ENCODE data around the gene NTF4. TPM values are rescaled to one million over a fixed set of nuclear protein-coding genes. Genes with fewer than 3 reads are reported as not detected.

Gene NTF4
- total and polyA plus RNA-seq, 8 donors: 0.09 TPM; not detected in 7

- FAIRE-seq: no peak
- Histone ChIP-seq H3K9me3 (no peaks in the 10 kb centered on the region), H3K27me3 (no peaks in the 10 kb centered on the region), H3K4me1 (peaks cover 0 to 9% (median 3%) of the 10 kb centered on the region in 3 donors), H3K27ac (no peak overlapping the region), H3K36me3 (no peaks in the 10 kb centered on the region), H3K4me3 (peak overlapping the region; percentile 8 to 56 (median 30))
- TF ChIP-seq CTCF (IDR thresholded peaks at IDR 0.05): peak in 3 of 4 donors; percentile 33 to 43 (median 37)
- intact Hi-C loops (cut with DNase I): no loop called here
- peak in 5 of 6 donors; percentile 34 to 86 (median 60) for DNase-seq
- 1 to 5% methylated on average over 51 to 62 of the region's 62 CpGs for WGBS, 2 donors
- peak; percentile 32 to 60 (median 43) for ATAC-seq
Observed at GRCh38 chr19:49017666-49018351, 46.8 kb downstream of the NTF4 start.

GRCh38 chr19:49017041-49017665 lies 47.5 kb downstream of the NTF4 start, which contains the start of gene LHB:
TSS of gene LHB (minus strand) at chr19:49017091. CDS start at chr19:49017081, 10 bp downstream.
- 69 to 71% methylated on average over 17 of the region's 17 CpGs for whole genome bisulfite sequencing, 2 donors
- TF ChIP-seq CTCF (IDR thresholded peaks at IDR 0.05): no peak

DNA sequence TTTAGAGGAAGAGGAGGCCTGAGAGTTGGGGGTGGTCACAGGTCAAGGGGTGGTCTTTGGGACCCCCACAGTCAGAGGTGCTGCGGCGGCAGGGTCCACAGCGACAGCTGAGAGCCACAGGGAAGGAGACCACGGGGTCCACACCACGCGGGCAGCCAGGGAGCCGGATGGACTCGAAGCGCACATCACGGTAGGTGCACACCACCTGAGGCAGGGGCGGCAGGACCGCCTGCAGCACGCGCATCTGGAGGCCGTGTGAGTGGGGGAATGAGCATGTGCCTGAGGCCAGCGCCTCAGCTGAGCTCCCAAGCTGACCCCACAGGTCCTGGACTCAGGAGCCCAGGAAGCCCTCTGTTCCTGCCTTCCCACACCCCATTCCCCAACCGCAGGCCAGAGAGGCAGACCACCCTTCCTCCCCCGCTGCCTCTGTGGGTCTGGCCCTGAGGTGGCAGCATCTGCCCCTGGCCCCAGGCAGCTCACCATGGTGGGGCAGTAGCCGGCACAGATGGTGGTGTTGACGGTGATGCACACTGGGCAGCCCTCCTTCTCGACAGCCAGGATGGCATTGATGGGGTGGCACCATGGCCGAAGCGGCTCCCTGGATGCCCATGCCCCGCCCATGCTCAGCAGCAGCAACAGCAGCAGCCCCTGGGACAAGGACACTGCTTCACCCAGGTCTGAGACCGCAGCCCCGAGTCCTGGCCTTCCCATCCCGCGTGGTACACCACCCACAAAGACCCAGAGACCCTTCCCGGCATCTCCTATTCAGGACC lies 48.4 kb downstream of the NTF4 start:
- 92 to 93% methylated on average over 21 to 26 of the region's 29 CpGs for WGBS, 2 donors
- no peak overlapping the region for H3K27ac ChIP-seq
- ATAC-seq: no peak
- DNase-seq: peak in 1 of 6 donors; percentile 74
- FAIRE-seq: no peak
- TF ChIP-seq CTCF (IDR thresholded peaks at IDR 0.05): no peak
- no peak overlapping the region for H3K4me3 ChIP-seq
- H3K4me1 ChIP-seq: peaks cover 0 to 9% (median 3%) of the 10 kb centered on the region in 3 donors
- intact Hi-C loops (cut with DNase I): no loop called here
- no peaks in the 10 kb centered on the region for H3K27me3 ChIP-seq
- no peaks in the 10 kb centered on the region for H3K36me3 ChIP-seq
- H3K9me3 ChIP-seq: no peaks in the 10 kb centered on the region

More at GRCh38 chr19:49017041-49017665, 47.5 kb downstream of the NTF4 start, which contains the start of gene LHB:
- ATAC-seq (no peak), DNase-seq (no peak), FAIRE-seq (no peak)
- no peaks in the 10 kb centered on the region for H3K27me3 ChIP-seq
- H3K27ac ChIP-seq: no peak within 1 kb of the TSS
- H3K4me1 ChIP-seq: peaks cover 0 to 9% (median 3%) of the 10 kb centered on the region in 3 donors
- no peaks in the 10 kb centered on the region for H3K9me3 ChIP-seq
- H3K4me3 ChIP-seq: peak within 1 kb of the TSS; percentile 8 to 56 (median 30)
- H3K36me3 ChIP-seq: no peaks in the 10 kb centered on the region
- intact Hi-C loops (cut with DNase I): no loop called here

GRCh38 chr19:49014870-49015255 lies 49.8 kb downstream of the NTF4 start:
- intact Hi-C loops (cut with DNase I): no loop called here
- no peaks in the 10 kb centered on the region for H3K27me3 ChIP-seq
- TF ChIP-seq CTCF (IDR thresholded peaks at IDR 0.05): no peak
- ATAC-seq: no peak
- no peak for DNase-seq
- no peak overlapping the region for H3K4me3 ChIP-seq
- peaks cover 0 to 9% (median 3%) of the 10 kb centered on the region in 3 donors for H3K4me1 ChIP-seq
- whole genome bisulfite sequencing, 2 donors: 92 to 94% methylated on average over 18 of the region's 18 CpGs
- FAIRE-seq: no peak
- H3K9me3 ChIP-seq: no peaks in the 10 kb centered on the region
- peaks cover 0 to 6% (median 0%) of the 10 kb centered on the region in 3 donors for H3K36me3 ChIP-seq
- no peak overlapping the region for H3K27ac ChIP-seq
